GM10248 (cell line): Measurements from ENCODE around the gene ADAMTS16.
A peak's percentile ranks its signal among the peaks of the same experiment; 100 is the strongest.

Experiments used
- CTCF ChIA-PET: fragments of 300-600 bp; sonication (Branson Sonifier 250); formaldehyde crosslinking; extraction: SDS; loops from one replicate; lab custom pipeline; 2021; ENCODE audit warnings: antibody characterized with exemption; lab: Yijun Ruan, JAX
- POLR2A ChIA-PET: fragments of 350-650 bp; sonication (Branson Sonifier 250); formaldehyde crosslinking; extraction: SDS; loops from one replicate; lab custom pipeline; 2020; ENCODE audit warnings: antibody characterized with exemption; lab: Yijun Ruan, JAX
- DNase-seq: peaks from one replicate; pipeline ENCODE4 v3.0.0; 2012; ENCODE audit errors: extremely low spot score
- TF ChIP-seq, protein P1 (sequence below): IDR thresholded peaks from 2 replicates; pipeline ENCODE4 v1.5.1; 2012; ENCODE audit warnings: mild to moderate bottlenecking, low read depth; ENCODE audit errors: extremely low read depth, missing control alignments, control extremely low read depth

Gene ADAMTS16

DNA sequence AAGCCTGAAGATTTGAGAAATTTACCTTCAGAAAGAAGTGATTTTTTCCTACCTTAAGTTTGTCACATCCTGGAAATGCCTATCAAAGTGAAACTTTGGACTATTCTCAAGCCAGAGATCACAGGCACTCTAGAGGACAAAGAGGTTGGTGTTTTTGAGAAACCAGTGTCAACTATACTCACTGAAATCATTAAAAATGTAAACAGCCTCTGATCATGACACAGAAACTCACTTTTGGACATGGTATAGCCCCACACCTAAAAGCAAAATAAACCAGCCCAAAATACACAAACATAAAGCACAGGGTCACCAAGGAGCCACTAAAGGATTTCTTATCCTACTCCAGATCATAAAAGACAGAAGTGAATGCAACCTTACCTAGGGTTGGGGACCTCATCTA lies 216.6 kb downstream of the ADAMTS16 start:
- no peak for DNase-seq
- TF ChIP-seq, protein P1, sequence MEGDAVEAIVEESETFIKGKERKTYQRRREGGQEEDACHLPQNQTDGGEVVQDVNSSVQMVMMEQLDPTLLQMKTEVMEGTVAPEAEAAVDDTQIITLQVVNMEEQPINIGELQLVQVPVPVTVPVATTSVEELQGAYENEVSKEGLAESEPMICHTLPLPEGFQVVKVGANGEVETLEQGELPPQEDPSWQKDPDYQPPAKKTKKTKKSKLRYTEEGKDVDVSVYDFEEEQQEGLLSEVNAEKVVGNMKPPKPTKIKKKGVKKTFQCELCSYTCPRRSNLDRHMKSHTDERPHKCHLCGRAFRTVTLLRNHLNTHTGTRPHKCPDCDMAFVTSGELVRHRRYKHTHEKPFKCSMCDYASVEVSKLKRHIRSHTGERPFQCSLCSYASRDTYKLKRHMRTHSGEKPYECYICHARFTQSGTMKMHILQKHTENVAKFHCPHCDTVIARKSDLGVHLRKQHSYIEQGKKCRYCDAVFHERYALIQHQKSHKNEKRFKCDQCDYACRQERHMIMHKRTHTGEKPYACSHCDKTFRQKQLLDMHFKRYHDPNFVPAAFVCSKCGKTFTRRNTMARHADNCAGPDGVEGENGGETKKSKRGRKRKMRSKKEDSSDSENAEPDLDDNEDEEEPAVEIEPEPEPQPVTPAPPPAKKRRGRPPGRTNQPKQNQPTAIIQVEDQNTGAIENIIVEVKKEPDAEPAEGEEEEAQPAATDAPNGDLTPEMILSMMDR: no peak
- ChIA-PET POLR2A (no interaction called here), CTCF (interaction anchor here (1.3 to 1.4 kb wide), 2 partner anchors 9 to 12 kb away, joined by 4 to 5 read pairs; no protein-coding TSS in a partner anchor)

DNA sequence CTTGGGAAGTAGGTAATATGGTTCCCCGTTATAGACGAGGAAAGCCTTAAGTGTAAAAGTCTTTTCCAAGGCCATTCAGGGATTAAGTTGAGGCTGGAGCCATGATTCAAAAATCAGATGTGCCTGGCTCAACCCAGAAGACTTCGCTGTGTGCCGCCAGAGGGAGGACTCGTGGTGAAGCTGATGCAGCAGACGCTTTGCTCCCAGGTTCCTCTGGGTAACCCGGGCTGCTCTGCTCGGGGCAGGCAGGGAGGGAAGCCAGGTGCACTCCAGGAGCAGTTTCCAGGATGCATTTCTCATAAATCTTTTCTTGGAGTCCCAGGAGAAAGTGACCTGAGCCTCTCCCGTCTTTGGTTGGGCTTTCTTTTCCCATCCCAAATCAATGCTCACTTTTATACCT lies 219.5 kb downstream of the ADAMTS16 start:
- CTCF ChIA-PET: interaction anchor here (1.5 kb wide), 1 partner anchor 13 kb away, joined by 5 read pairs; no protein-coding TSS in a partner anchor

DNA sequence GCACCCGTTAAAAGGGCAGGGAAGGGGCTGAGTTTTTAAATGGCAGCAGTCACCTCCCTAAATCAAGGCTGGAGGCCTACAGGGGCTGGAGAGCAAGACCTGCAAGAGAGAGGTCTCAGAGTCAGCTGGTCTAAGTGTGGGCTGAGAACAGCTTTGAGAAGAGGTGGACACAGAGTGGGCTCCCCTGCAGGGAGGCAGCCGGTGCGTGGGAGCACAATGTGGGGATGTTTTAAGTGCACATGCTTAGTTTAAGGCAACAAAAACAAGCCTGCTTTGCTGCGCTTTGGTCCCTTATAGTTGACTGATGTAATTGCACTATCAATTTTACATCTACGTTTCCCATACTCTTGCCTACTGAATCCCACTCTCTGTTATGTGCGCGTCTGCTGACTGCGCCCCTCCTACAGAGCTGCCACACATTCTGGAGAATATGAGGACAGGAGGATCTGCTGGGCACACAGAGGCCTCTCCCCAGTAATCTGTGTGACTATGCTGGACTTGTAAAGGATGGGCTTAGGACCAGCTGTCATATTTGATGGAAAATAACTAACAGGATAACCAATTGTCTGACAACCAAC lies 220.3 kb downstream of the ADAMTS16 start:
- TF ChIP-seq, protein P1: no peak
- CTCF ChIA-PET: interaction anchor here (1.3 to 1.5 kb wide), 2 partner anchors 10 to 13 kb away, joined by 3 to 5 read pairs; no protein-coding TSS in a partner anchor
- no peak for DNase-seq
- POLR2A ChIA-PET: no interaction called here

More for the DNA sequence above, 219.5 kb downstream of the ADAMTS16 start:
- TF ChIP-seq, protein P1: no peak
- DNase-seq: no peak
- POLR2A ChIA-PET: no interaction called here

DNA sequence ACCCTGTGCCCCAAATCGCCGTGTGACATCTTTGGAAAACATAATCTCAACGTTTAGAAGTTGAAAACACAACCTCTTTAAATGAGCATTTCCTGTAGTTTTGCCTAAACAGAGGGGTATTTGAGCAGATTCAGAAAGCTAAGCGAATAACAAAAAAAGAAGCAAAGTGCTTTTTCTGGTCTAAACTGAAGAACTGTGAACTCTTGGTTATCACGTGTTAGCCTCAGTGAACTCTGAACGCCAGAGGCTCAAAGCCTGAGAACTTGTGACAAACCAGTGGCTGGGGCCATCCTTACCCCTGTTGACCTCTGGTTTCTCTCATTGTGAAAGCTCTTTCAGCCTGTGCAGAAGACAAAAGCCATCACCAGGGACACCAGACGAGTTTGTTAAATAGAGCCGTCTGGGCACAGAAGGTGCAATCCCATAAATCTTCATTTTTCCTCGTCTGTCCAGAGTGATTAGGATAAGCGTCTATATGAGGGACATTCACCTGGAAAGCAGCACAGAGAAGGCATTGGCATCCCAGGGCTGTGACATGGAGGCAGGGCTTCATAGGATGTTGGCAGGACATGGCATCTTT lies 220.9 kb downstream of the ADAMTS16 start:
- ChIA-PET POLR2A (no interaction called here), CTCF (interaction anchor here (1.3 to 1.5 kb wide), 2 partner anchors 10 to 14 kb away, joined by 3 to 5 read pairs; no protein-coding TSS in a partner anchor)
- TF ChIP-seq, protein P1: no peak
- DNase-seq: no peak

DNA sequence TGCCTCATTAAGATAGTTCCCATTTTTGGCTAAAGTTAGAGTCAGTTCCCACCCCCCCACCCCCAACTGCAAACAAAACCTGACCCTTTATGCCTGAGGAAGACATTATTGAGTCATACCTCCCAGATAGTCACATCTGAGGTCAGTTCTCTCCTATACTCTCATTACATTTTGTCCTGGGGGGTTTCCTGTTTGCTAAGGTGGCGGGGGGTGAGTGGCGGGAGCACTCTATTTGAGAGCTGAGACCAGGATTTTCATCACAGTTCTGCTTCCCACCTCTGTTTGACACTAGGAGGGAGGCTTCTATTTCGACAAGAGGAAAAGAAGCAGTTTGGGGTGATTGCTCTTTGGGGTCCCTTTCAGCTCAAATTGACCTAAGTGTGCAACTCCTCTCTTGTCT lies 222.9 kb downstream of the ADAMTS16 start:
- no peak for DNase-seq
- TF ChIP-seq, protein P1: no peak
- POLR2A ChIA-PET: no interaction called here
- CTCF ChIA-PET: interaction anchor here (1.0 kb wide), 1 partner anchor 59 kb away, joined by 5 read pairs; the partner anchor contains the start of gene ICE1

DNA sequence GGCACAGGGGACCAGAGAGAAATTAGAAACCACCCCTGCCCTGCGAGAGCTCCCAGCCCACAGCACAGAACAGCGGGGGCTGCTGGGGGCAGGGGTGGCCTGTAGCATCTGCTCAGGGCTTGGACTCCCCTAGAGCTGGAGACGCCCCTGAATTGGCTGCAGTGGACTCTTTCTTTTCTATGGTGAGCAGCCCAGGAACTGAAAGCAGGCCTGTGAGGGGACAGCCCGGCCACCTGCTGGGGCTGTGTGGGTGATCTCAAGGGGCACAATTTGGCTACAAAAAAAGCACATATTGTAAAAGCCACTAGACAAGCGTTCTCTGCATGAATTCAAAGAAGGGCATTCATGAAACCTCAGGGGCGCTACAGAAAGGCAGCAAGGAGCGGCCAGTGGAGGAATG lies 224.8 kb downstream of the ADAMTS16 start:
- CTCF ChIA-PET: no interaction called here
- DNase-seq: peak; percentile 39
- TF ChIP-seq, protein P1: no peak
- POLR2A ChIA-PET: no interaction called here
